HG02642 (cell line): ENCODE measurements around the gene DENND1B.
"Not testable (repeated sequence)": the region's sequence is repeated elsewhere in the genome, so short reads cannot be mapped to it uniquely, and the experiment has no call there.

Experiments
- ATAC-seq: cut with Tn5 transposase; IDR thresholded peaks from one replicate; pipeline ENCODE4 v1.9.1; 2021; ENCODE audit warnings: mild to moderate bottlenecking; ENCODE audit not compliant: unreplicated experiment, poor library complexity

DENND1B gene

GRCh38 chr1:197787056-197787455 lies 11.8 kb upstream of the DENND1B start:
- no peak for ATAC-seq

GRCh38 chr1:197786280-197786679 lies 11.0 kb upstream of the DENND1B start:
- ATAC-seq: no peak

GRCh38 chr1:197783510-197783948 lies 8.2 kb upstream of the DENND1B start:
- no peak for ATAC-seq

GRCh38 chr1:197782722-197783360 lies 7.6 kb upstream of the DENND1B start:
- ATAC-seq: no peak

GRCh38 chr1:197781968-197782721 lies 6.9 kb upstream of the DENND1B start:
- no peak for ATAC-seq

GRCh38 chr1:197779921-197780320 lies 4.6 kb upstream of the DENND1B start:
- ATAC-seq: no peak

GRCh38 chr1:197778366-197778945 lies 3.2 kb upstream of the DENND1B start:
- ATAC-seq: no peak

- ATAC-seq: peak; percentile 22
Observed at GRCh38 chr1:197776351-197777105, 1.2 kb upstream of the DENND1B start.

- ATAC-seq: peak; percentile 46
Observed at GRCh38 chr1:197774466-197775281, 606 bp downstream of the DENND1B start.

- ATAC-seq: no peak
Observed at GRCh38 chr1:197773856-197774255, 1.4 kb downstream of the DENND1B start.

GRCh38 chr1:197771904-197772556 lies 3.2 kb downstream of the DENND1B start:
- ATAC-seq: no peak

GRCh38 chr1:197771386-197771785 lies 3.9 kb downstream of the DENND1B start:
- ATAC-seq: no peak

- ATAC-seq: no peak
Observed at GRCh38 chr1:197770243-197770642, 5.0 kb downstream of the DENND1B start.

- ATAC-seq: no peak
Observed at GRCh38 chr1:197769287-197769686, 6.0 kb downstream of the DENND1B start.

- ATAC-seq: no peak
Observed at GRCh38 chr1:197768014-197768805, 7.1 kb downstream of the DENND1B start.

- no peak for ATAC-seq
Observed at GRCh38 chr1:197763769-197764168, 11.5 kb downstream of the DENND1B start.

- ATAC-seq: no peak
Observed at GRCh38 chr1:197763307-197763706, 12.0 kb downstream of the DENND1B start.

- peak; percentile 69 for ATAC-seq
Observed at GRCh38 chr1:197761654-197762053, 13.6 kb downstream of the DENND1B start.

- not testable (repeated sequence) for ATAC-seq
Observed at GRCh38 chr1:197755553-197755952, 19.7 kb downstream of the DENND1B start.
